Measurements from ENCODE around the gene PRKAR2B.

PRKAR2B gene

GRCh38 chr7:107165341-107165740 lies 120.8 kb downstream of the PRKAR2B start:
- DNase-seq: no peak

- DNase-seq: no peak
These were observed 122.4 kb downstream of the PRKAR2B start for GRCh38 chr7:107166736-107167426.

- peak; percentile 63 for DNase-seq
These were observed 123.2 kb downstream of the PRKAR2B start for GRCh38 chr7:107167483-107168232.

GRCh38 chr7:107168233-107169119 lies 124.0 kb downstream of the PRKAR2B start, which contains the start of gene HBP1:
Gene HBP1 (plus strand): TSS chr7:107169003. CDS start chr7:107179894, 10,891 bp downstream.
- DNase-seq: peak; percentile 94

GRCh38 chr7:107169120-107170050 lies 124.9 kb downstream of the PRKAR2B start:
- peak; percentile 78 for DNase-seq

- DNase-seq: no peak
These were observed 125.8 kb downstream of the PRKAR2B start for GRCh38 chr7:107170051-107170915.

- no peak for DNase-seq
These were observed 127.0 kb downstream of the PRKAR2B start for GRCh38 chr7:107171496-107171895.

GRCh38 chr7:107172276-107173032 lies 127.9 kb downstream of the PRKAR2B start:
- no peak for DNase-seq

GRCh38 chr7:107173191-107173590 lies 128.7 kb downstream of the PRKAR2B start:
- no peak for DNase-seq

- DNase-seq: no peak
These were observed 129.3 kb downstream of the PRKAR2B start for GRCh38 chr7:107173691-107174406.

GRCh38 chr7:107179326-107180164 lies 135.0 kb downstream of the PRKAR2B start:
- no peak for DNase-seq

GRCh38 chr7:107180378-107180777 lies 135.9 kb downstream of the PRKAR2B start:
- DNase-seq: peak; percentile 26

- no peak for DNase-seq
These were observed 136.7 kb downstream of the PRKAR2B start for GRCh38 chr7:107181172-107181571.

- no peak for DNase-seq
These were observed 141.2 kb downstream of the PRKAR2B start for GRCh38 chr7:107185716-107186115.

GRCh38 chr7:107186240-107186639 lies 141.7 kb downstream of the PRKAR2B start:
- DNase-seq: no peak

- no peak for DNase-seq
These were observed 143.3 kb downstream of the PRKAR2B start for GRCh38 chr7:107187774-107188173.

- no peak for DNase-seq
These were observed 145.6 kb downstream of the PRKAR2B start for GRCh38 chr7:107190090-107190489.

GRCh38 chr7:107194052-107194451 lies 149.5 kb downstream of the PRKAR2B start:
- DNase-seq: no peak

Data from T-helper 9 cell (primary cell).